Body of pancreas (tissue), 4 donors: ENCODE measurements around the gene PPP1R9A. TPM values are rescaled to one million over a fixed set of nuclear protein-coding genes. Genes with fewer than 3 reads are reported as not detected.

ENCODE experiments used
- ATAC-seq: fragments of 150-250 bp; one replicate; pipeline ENCODE4 v1.9.1; 2016
- DNase-seq, 4 donors: peaks; one replicate each; pipeline ENCODE4 v3.0.0-alpha.2; 2019
- H3K27ac ChIP-seq, 4 donors: fragments of 200-600 bp; sonication (generic); 1 replicate in 3 of 4; 2 replicates in 1 of 4; pipeline versions ENCODE4 v1.5.1 to v1.6.1; 2016 to 2019; ENCODE audit warnings: mild to moderate bottlenecking in 1 of 4, mixed read lengths in 1 of 4, moderate library complexity in 1 of 4
- H3K27me3 ChIP-seq, 2 donors: fragments of 200-600 bp; sonication (generic); one replicate each; pipeline ENCODE4 v1.6.0; 2016; ENCODE audit warnings: mild to moderate bottlenecking in 1 of 2
- H3K36me3 ChIP-seq, 2 donors: fragments of 200-600 bp; sonication (generic); replicated peaks in 1 of 2; 2 replicates each; pipeline ENCODE4 v1.5.1; 2016; ENCODE audit warnings: low read depth in 2 of 2; ENCODE audit not compliant: insufficient read depth in 1 of 2
- H3K4me1 ChIP-seq: fragments of 200-600 bp; sonication (generic); one replicate; pipeline ENCODE4 v1.6.0; 2016
- H3K4me3 ChIP-seq, 2 donors: fragments of 200-600 bp; sonication (generic); 1 replicate in 1 of 2; 2 replicates in 1 of 2; pipeline ENCODE4 v1.5.1; 2016 to 2019
- H3K9me3 ChIP-seq, 3 donors: fragments of 200-600 bp; sonication (generic); 1 replicate in 2 of 3; 2 replicates in 1 of 3; pipeline ENCODE4 v1.5.1; 2016
- CTCF ChIP-seq, 7 experiments: fragments of 450-650 bp in 4 of 7; fragments of 200-600 bp in 3 of 7; sonication (generic) in 3 of 7; IDR thresholded peaks; one replicate each; pipeline ENCODE4 v1.5.1; 2016 to 2019; ENCODE audit warnings: antibody characterized with exemption in 7 of 7
- POLR2A ChIP-seq, 3 donors: fragments of 450-650 bp; IDR thresholded peaks; one replicate each; pipeline ENCODE4 v1.6.1; 2016; ENCODE audit warnings: antibody characterized with exemption in 3 of 3, mild to moderate bottlenecking in 2 of 3
- WGBS, 2 donors: methylation state at CpG; one replicate each; pipeline ENCODE4 v1.1.5; 2017; 5-methylcytosine and 5-hydroxymethylcytosine counted together
- intact Hi-C: fragments of 100-400 bp; cut with DNase I; formaldehyde crosslinking; loops from one replicate; pipeline ENCODE4 v1.15.1; 2023
- total RNA-seq, 2 donors: library from RNA; depleted of rRNA; stranded (reverse); fragments of >200 nt; gene quantifications; one replicate each; pipeline ENCODE4 v1.1.0, GENCODE V29; 2016

The PPP1R9A gene
- total RNA-seq, 2 donors from 2014 or later = 16.1 to 44.2 TPM

GRCh38 chr7:94939395-94939794, 32.0 kb downstream of the PPP1R9A start:
- H3K9me3 ChIP-seq = no peaks in the 10 kb centered on the region
- no peak overlapping the region for H3K4me3 ChIP-seq
- no peaks in the 10 kb centered on the region for H3K27me3 ChIP-seq
- intact Hi-C loops = no loop called here
- peaks cover 11% of the 10 kb centered on the region for H3K4me1 ChIP-seq
- DNase-seq (no peak), ATAC-seq (no peak)
- no peak for TF ChIP-seq CTCF (IDR thresholded peaks at IDR 0.05)
- TF ChIP-seq POLR2A (IDR thresholded peaks at IDR 0.05) = no peak
- H3K27ac ChIP-seq = no peak overlapping the region
- no peaks in the 10 kb centered on the region for H3K36me3 ChIP-seq

GRCh38 chr7:94940241-94940640, 32.8 kb downstream of the PPP1R9A start:
- intact Hi-C loops = no loop called here

GRCh38 chr7:94941844-94942632, 34.6 kb downstream of the PPP1R9A start:
- DNase-seq (no peak), ATAC-seq (no peak)
- no peaks in the 10 kb centered on the region for H3K9me3 ChIP-seq
- no peak overlapping the region for H3K27ac ChIP-seq
- no peaks in the 10 kb centered on the region for H3K36me3 ChIP-seq
- WGBS, 2 donors = 87 to 97% methylated on average over 3 of the region's 3 CpGs
- no peak for TF ChIP-seq POLR2A (IDR thresholded peaks at IDR 0.05)
- no peak for TF ChIP-seq CTCF (IDR thresholded peaks at IDR 0.05)
- peaks cover 11% of the 10 kb centered on the region for H3K4me1 ChIP-seq
- intact Hi-C loops = no loop called here
- no peaks in the 10 kb centered on the region for H3K27me3 ChIP-seq
- no peak overlapping the region for H3K4me3 ChIP-seq

More at GRCh38 chr7:94940241-94940640, 32.8 kb downstream of the PPP1R9A start:
- H3K4me3 ChIP-seq = no peak overlapping the region
- no peak for DNase-seq
- no peaks in the 10 kb centered on the region for H3K27me3 ChIP-seq
- H3K27ac ChIP-seq = no peak overlapping the region
- TF ChIP-seq CTCF (IDR thresholded peaks at IDR 0.05) (no peak), POLR2A (IDR thresholded peaks at IDR 0.05) (no peak)
- no peaks in the 10 kb centered on the region for H3K36me3 ChIP-seq
- ATAC-seq = no peak
- peaks cover 11% of the 10 kb centered on the region for H3K4me1 ChIP-seq
- H3K9me3 ChIP-seq = no peaks in the 10 kb centered on the region

- H3K9me3 ChIP-seq = no peaks in the 10 kb centered on the region
- H3K27ac ChIP-seq = no peak overlapping the region
- intact Hi-C loops = no loop called here
- ATAC-seq (no peak), DNase-seq (no peak)
- H3K36me3 ChIP-seq = no peaks in the 10 kb centered on the region
- no peak overlapping the region for H3K4me3 ChIP-seq
- no peak for TF ChIP-seq POLR2A (IDR thresholded peaks at IDR 0.05)
- no peak for TF ChIP-seq CTCF (IDR thresholded peaks at IDR 0.05)
- no peaks in the 10 kb centered on the region for H3K27me3 ChIP-seq
- H3K4me1 ChIP-seq = peaks cover 8% of the 10 kb centered on the region
These were observed 35.7 kb downstream of the PPP1R9A start for GRCh38 chr7:94943134-94943533.

- DNase-seq = no peak
- no peaks in the 10 kb centered on the region for H3K4me1 ChIP-seq
- no peak overlapping the region for H3K4me3 ChIP-seq
- no peaks in the 10 kb centered on the region for H3K36me3 ChIP-seq
- no peaks in the 10 kb centered on the region for H3K27me3 ChIP-seq
- intact Hi-C loops = no loop called here
- ATAC-seq = no peak
- TF ChIP-seq CTCF (IDR thresholded peaks at IDR 0.05) (no peak), POLR2A (IDR thresholded peaks at IDR 0.05) (no peak)
- H3K9me3 ChIP-seq = no peaks in the 10 kb centered on the region
- WGBS, 2 donors = 100% methylated on average over 1 of the region's 1 CpG
- H3K27ac ChIP-seq = no peak overlapping the region
These were observed 42.1 kb downstream of the PPP1R9A start for GRCh38 chr7:94949532-94949931.
